Fibroblast of the aortic adventitia (primary cell): Measurements from ENCODE around the gene ZSCAN5B. TPM values are rescaled to one million over a fixed set of nuclear protein-coding genes. Genes with fewer than 3 reads are reported as not detected.

Experiments
- DNase-seq: peaks from one replicate; pipeline ENCODE4 v3.0.0-alpha.2; 2010; ENCODE audit warnings: low read depth
- H3K4me3 ChIP-seq: 2 replicates; pipeline ENCODE4 v1.5.1; 2011; ENCODE audit warnings: low read depth, mild to moderate bottlenecking, control low read depth, low read length, moderate library complexity
- CTCF ChIP-seq: IDR thresholded peaks from 2 replicates; pipeline ENCODE4 v1.5.1; 2011; ENCODE audit warnings: mild to moderate bottlenecking, low read length, control low read depth, inconsistent platforms; ENCODE audit not compliant: insufficient read depth
- total RNA-seq: library from RNA; depleted of rRNA; stranded (reverse); fragments of >200 nt; gene quantifications from 2 replicates; pipeline ENCODE4 v1.2.3, GENCODE V29; 2012; ENCODE audit warnings: low replicate concordance

Gene ZSCAN5B
- total RNA-seq, 1 donor, result 0.09 TPM

GRCh38 chr19:56174550-56174949 is 23.0 kb downstream of the ZSCAN5B start:
- TF ChIP-seq CTCF, result no peak
- H3K4me3 ChIP-seq, result no peak overlapping the region
- DNase-seq, result no peak

- DNase-seq, result no peak
- no peak overlapping the region for H3K4me3 ChIP-seq
- TF ChIP-seq CTCF, result no peak
Measured at GRCh38 chr19:56174086-56174485, 23.5 kb downstream of the ZSCAN5B start.

GRCh38 chr19:56170261-56170660 is 27.3 kb downstream of the ZSCAN5B start:
- DNase-seq, result no peak
- no peak for TF ChIP-seq CTCF
- no peak overlapping the region for H3K4me3 ChIP-seq

- no peak overlapping the region for H3K4me3 ChIP-seq
- peak; percentile 8 for DNase-seq
- no peak for TF ChIP-seq CTCF
Measured at GRCh38 chr19:56167064-56167578, 30.5 kb downstream of the ZSCAN5B start.

GRCh38 chr19:56163097-56163496 is 34.5 kb downstream of the ZSCAN5B start:
- TF ChIP-seq CTCF, result no peak
- no peak for DNase-seq
- H3K4me3 ChIP-seq, result no peak overlapping the region

GRCh38 chr19:56162258-56162657 is 35.3 kb downstream of the ZSCAN5B start:
- TF ChIP-seq CTCF, result no peak
- H3K4me3 ChIP-seq, result no peak overlapping the region
- DNase-seq, result no peak

- no peak for DNase-seq
- TF ChIP-seq CTCF, result no peak
- H3K4me3 ChIP-seq, result no peak overlapping the region
Measured at GRCh38 chr19:56161534-56161933, 36.0 kb downstream of the ZSCAN5B start.
